ENCODE data around the gene NOL3.

DNA sequence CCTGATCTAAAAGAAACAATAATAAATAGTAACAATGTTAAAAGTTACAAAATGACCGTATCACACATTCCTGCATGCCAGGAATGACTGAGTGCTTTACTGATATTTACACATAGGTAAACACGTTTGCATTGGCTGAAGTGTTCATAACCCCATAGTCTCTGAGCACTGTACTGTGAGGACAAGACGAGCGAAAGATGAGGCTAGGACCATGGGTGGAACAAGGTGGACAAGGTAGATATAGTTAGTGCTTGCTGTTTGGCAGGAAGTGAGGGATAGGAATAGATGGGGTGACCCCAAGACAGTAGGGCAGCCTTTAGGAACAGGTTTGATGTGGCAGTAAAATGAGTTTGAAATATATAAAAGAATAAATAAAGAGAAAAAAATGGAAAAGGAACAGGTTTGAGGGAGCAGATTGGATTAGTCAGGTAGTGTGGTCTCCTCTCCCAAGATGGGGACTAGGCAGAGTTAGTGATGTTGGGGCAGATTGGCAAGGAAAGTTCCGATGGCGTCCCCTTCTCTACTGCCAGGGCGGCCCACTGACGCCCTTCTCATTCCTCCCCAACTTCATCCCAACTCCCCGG, 21.2 kb downstream of the NOL3 start:
- no peak for TF ChIP-seq POLR2A (IDR thresholded peaks at IDR 0.05)
- TF ChIP-seq, protein P1, sequence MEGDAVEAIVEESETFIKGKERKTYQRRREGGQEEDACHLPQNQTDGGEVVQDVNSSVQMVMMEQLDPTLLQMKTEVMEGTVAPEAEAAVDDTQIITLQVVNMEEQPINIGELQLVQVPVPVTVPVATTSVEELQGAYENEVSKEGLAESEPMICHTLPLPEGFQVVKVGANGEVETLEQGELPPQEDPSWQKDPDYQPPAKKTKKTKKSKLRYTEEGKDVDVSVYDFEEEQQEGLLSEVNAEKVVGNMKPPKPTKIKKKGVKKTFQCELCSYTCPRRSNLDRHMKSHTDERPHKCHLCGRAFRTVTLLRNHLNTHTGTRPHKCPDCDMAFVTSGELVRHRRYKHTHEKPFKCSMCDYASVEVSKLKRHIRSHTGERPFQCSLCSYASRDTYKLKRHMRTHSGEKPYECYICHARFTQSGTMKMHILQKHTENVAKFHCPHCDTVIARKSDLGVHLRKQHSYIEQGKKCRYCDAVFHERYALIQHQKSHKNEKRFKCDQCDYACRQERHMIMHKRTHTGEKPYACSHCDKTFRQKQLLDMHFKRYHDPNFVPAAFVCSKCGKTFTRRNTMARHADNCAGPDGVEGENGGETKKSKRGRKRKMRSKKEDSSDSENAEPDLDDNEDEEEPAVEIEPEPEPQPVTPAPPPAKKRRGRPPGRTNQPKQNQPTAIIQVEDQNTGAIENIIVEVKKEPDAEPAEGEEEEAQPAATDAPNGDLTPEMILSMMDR (IDR thresholded peaks at IDR 0.05), result no peak

All from tibial nerve (tissue), 3 donors.